NK-92 treated with Interleukin-12 subunit alpha and Interleukin-12 subunit beta, amount 100 ng/mL, for 24 hours (cell line): ENCODE data around the gene COL5A3.
"Not testable (repeated sequence)": the region's sequence is repeated elsewhere in the genome, so short reads cannot be mapped to it uniquely, and the experiment has no call there.

Experiments
- DNase-seq: peaks from one replicate; lab custom pipeline; 2025; lab: John Stamatoyannopoulos, UW

The COL5A3 gene

GRCh38 chr19:9971166-9971897 lies 39.0 kb downstream of the COL5A3 start:
- DNase-seq = no peak

GRCh38 chr19:9970481-9970880 lies 39.8 kb downstream of the COL5A3 start:
- no peak for DNase-seq

GRCh38 chr19:9969688-9969975 lies 40.7 kb downstream of the COL5A3 start:
- no peak for DNase-seq

- no peak for DNase-seq
These were observed 41.2 kb downstream of the COL5A3 start for GRCh38 chr19:9968820-9969687.

- DNase-seq = no peak
These were observed 43.0 kb downstream of the COL5A3 start for GRCh38 chr19:9967326-9967725.

- DNase-seq = no peak
These were observed 43.9 kb downstream of the COL5A3 start for GRCh38 chr19:9966448-9966847.

GRCh38 chr19:9966024-9966423 lies 44.3 kb downstream of the COL5A3 start:
- DNase-seq = no peak

- DNase-seq = no peak
These were observed 47.5 kb downstream of the COL5A3 start for GRCh38 chr19:9962623-9963290.

GRCh38 chr19:9961103-9961502 lies 49.2 kb downstream of the COL5A3 start:
- DNase-seq = no peak

GRCh38 chr19:9958379-9958821 lies 51.9 kb downstream of the COL5A3 start:
- DNase-seq = no peak

GRCh38 chr19:9956956-9957355 lies 53.3 kb downstream of the COL5A3 start:
- DNase-seq = no peak

- no peak for DNase-seq
These were observed 56.3 kb downstream of the COL5A3 start for GRCh38 chr19:9953802-9954542.

- no peak for DNase-seq
These were observed 58.0 kb downstream of the COL5A3 start for GRCh38 chr19:9952276-9952675.

- DNase-seq = no peak
These were observed 62.9 kb downstream of the COL5A3 start for GRCh38 chr19:9947441-9947840.

- DNase-seq = not testable (repeated sequence)
These were observed 63.7 kb downstream of the COL5A3 start for GRCh38 chr19:9946528-9947125.

GRCh38 chr19:9945319-9945966 lies 64.9 kb downstream of the COL5A3 start:
- DNase-seq = no peak

- no peak for DNase-seq
These were observed 66.6 kb downstream of the COL5A3 start for GRCh38 chr19:9943744-9944143.

- no peak for DNase-seq
These were observed 68.6 kb downstream of the COL5A3 start for GRCh38 chr19:9941671-9942070.

- DNase-seq = no peak
These were observed 69.1 kb downstream of the COL5A3 start for GRCh38 chr19:9941231-9941630.

GRCh38 chr19:9940778-9941177 lies 69.5 kb downstream of the COL5A3 start:
- no peak for DNase-seq

- DNase-seq = no peak
These were observed 70.9 kb downstream of the COL5A3 start for GRCh38 chr19:9939301-9939913.
